Measurements from ENCODE around the gene NFATC2. TPM values are rescaled to one million over a fixed set of nuclear protein-coding genes. Genes with fewer than 3 reads are reported as not detected.

NFATC2 gene
- total and polyA plus RNA-seq, 2 of the 4 experiments (the other 2 are of a cell fraction): 0.18 to 0.38 TPM

GRCh38 chr20:51393571-51393970 lies 148.9 kb downstream of the NFATC2 start:
- ChIA-PET CTCF (no interaction called here), POLR2A (ENCODE audit: unreplicated experiment) (no interaction called here)
- intact Hi-C loops (cut with micrococcal nuclease) (no loop called here), in situ Hi-C loops (cut with MboI; ENCODE audit: low sequenced_read_pairs) (no loop called here), dilution Hi-C loops (cut with HindIII; ENCODE audit: low sequenced_read_pairs, unreplicated experiment) (no loop called here)
- no peak overlapping the region for H2BK20ac ChIP-seq (ENCODE audit: low read depth, low read length)
- no peak overlapping the region for H2BK5ac ChIP-seq (ENCODE audit: low read depth, low read length, poor library complexity, severe bottlenecking)
- no peak overlapping the region for H3K23ac ChIP-seq (ENCODE audit: low read depth, low read length)
- H3K4me3 ChIP-seq (ENCODE audit: insufficient read depth, low read depth, low read length): no peak overlapping the region
- WGBS, 2 experiments (ENCODE audit: extremely low coverage in 2 of 2, insufficient read length in 1 of 2): no CpG with 5 or more reads among the region's 6 CpGs
- H2AK9ac ChIP-seq (replicated peaks; ENCODE audit: low read depth, low read length, poor library complexity): no peak overlapping the region
- no peaks in the 10 kb centered on the region for H3K27me3 ChIP-seq (ENCODE audit: control insufficient read depth, insufficient read depth, low read length)
- H4K91ac ChIP-seq (ENCODE audit: insufficient read depth, low read depth, low read length): no peak overlapping the region
- no peaks in the 10 kb centered on the region for H3K4me1 ChIP-seq (ENCODE audit: control insufficient read depth, insufficient read depth, low read length)
- H2BK15ac ChIP-seq (ENCODE audit: low read depth, low read length): no peak overlapping the region
- BruUV-seq (replicated peaks): no TSS peak
- ATAC-seq (ENCODE audit: low read depth): no peak
- H3K79me1 ChIP-seq (ENCODE audit: low read depth in 1 of 2, low read length in 2 of 2): peaks cover 0 to 2% of the 10 kb centered on the region in 2 experiments; a peak in 1 of 4 replicates
- H3K56ac ChIP-seq (ENCODE audit: extremely low read depth, insufficient read depth, low read length): no peak overlapping the region
- no peaks in the 10 kb centered on the region for H4K20me1 ChIP-seq (ENCODE audit: insufficient read depth, low read length)
- H3K4me2 ChIP-seq (ENCODE audit: low read depth, low read length): no peak overlapping the region
- H4K8ac ChIP-seq (ENCODE audit: low read depth in 2 of 2, low read length in 2 of 2): no peak overlapping the region
- no peak overlapping the region for H2AFZ ChIP-seq (replicated peaks; ENCODE audit: low read length, poor library complexity)
- no peak overlapping the region for H2AK5ac ChIP-seq (ENCODE audit: low read depth, low read length)
- no peak overlapping the region for H2BK120ac ChIP-seq (ENCODE audit: low read depth, low read length)
- TF ChIP-seq USF2 (IDR thresholded peaks at IDR 0.05; ENCODE audit: low read depth, low read length) (no peak), CEBPB (IDR thresholded peaks at IDR 0.05; ENCODE audit: low read depth, low read length) (no peak), RAD21 (IDR thresholded peaks at IDR 0.05; ENCODE audit: low read length) (no peak), SMC3 (IDR thresholded peaks at IDR 0.05; ENCODE audit: low read depth, low read length) (no peak), MAZ (IDR thresholded peaks at IDR 0.05; ENCODE audit: borderline replicate concordance, low read depth, low read length) (no peak), BHLHE40 (IDR thresholded peaks at IDR 0.05; ENCODE audit: low read depth, low read length) (no peak), RFX5 (IDR thresholded peaks at IDR 0.05; ENCODE audit: low read depth, low read length) (no peak), MAFK (IDR thresholded peaks at IDR 0.05; ENCODE audit: low read depth, low read length) (no peak), MXI1 (IDR thresholded peaks at IDR 0.05; ENCODE audit: borderline replicate concordance, low read depth, low read length) (no peak), POLR2A (IDR thresholded peaks at IDR 0.05; ENCODE audit: low read depth, low read length) (no peak), ELK1 (IDR thresholded peaks at IDR 0.05; ENCODE audit: borderline replicate concordance, low read depth, low read length) (no peak), CTCF (conservative IDR thresholded peaks at IDR 0.05; ENCODE audit: low read depth, low read length) (no peak), NFE2L2 (IDR thresholded peaks at IDR 0.05; ENCODE audit: low read depth, low read length) (no peak), FOS (IDR thresholded peaks at IDR 0.05; ENCODE audit: low read depth, low read length) (no peak)
- no peaks in the 10 kb centered on the region; the same call in 1 of the 2 replicates for H3K36me3 ChIP-seq (ENCODE audit: control insufficient read depth, insufficient read depth, low read length)
- H4K5ac ChIP-seq (ENCODE audit: low read depth, low read length): no peak overlapping the region
- DNase-seq: no peak
- H3K27ac ChIP-seq (ENCODE audit: insufficient read depth, low read length): no peak overlapping the region
- H3K18ac ChIP-seq (ENCODE audit: low read depth, low read length): no peak overlapping the region
- no peak overlapping the region for H3K4ac ChIP-seq (ENCODE audit: low read depth, low read length)
- no peak overlapping the region for H3K14ac ChIP-seq (replicated peaks; ENCODE audit: low read depth, low read length)
- no peaks in the 10 kb centered on the region; the same call in 1 of the 2 replicates for H3K9me1 ChIP-seq (ENCODE audit: insufficient read depth, low read length)
- H3K9ac ChIP-seq (ENCODE audit: low read depth, low read length): no peak overlapping the region
- no peaks in the 10 kb centered on the region for H3K9me3 ChIP-seq (ENCODE audit: control insufficient read depth, insufficient read depth, low read length)

All from IMR-90 (cell line).